A549 treated with AZD2906 at 1 μM for 4 hours (cell line): Measurements from ENCODE around the gene RAB24. TPM values are rescaled to one million over a fixed set of nuclear protein-coding genes. Genes with fewer than 3 reads are reported as not detected.

ENCODE experiments used
- total RNA-seq: library from RNA; stranded (reverse); fragments of 200-300 nt; extraction: Qiagen RNA extraction; gene quantifications from 5 replicates; pipeline ENCODE4 v1.2.3, GENCODE V29; 2022

RAB24 gene
- total RNA-seq = 20.6 to 26.7 TPM (median 23.9 TPM) in 5 replicates

DNA sequence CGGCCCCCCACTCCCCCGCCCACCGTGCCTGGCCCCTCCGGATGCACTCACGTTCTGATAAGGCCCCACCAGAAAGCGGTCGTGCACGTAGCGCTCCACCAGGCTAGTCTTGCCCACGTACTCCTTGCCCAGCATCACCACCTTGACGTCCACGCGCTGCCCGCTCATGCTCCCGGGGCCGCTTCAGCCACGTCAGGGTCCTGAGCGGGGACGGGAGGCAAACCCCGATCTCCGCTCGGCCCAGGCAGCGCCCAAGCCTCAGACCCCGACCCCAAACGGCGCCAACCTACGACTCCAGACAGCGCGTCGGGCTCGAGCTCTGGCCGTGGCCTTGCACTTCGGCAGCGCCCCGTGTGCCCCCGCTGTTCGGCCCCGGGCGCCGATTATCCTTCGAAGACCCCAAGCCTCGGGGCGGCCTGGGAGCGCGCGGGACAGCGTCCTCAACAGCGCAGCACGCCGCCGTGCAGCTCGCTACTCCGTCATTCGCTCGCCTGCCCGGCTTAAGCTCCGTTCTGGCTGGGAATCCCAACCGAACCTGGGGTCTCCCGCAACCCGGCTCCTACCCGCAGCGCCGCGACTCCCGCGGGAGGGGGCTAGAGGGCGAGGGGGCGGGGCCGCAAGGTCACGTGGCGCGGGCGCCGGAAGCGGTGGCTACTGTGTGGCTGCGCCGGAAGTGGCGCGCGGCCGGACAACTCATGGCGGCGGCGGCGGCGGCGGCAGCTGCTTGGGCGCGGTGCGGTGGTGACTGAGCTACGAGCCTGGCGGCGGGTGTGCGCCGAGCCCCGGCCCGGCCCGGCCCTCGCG is at the start of gene RAB24, which contains the start of gene PRELID1:
RAB24 (minus strand) TSS at position 599 of the 804 bp plus-strand sequence; CDS start at position 168, 431 bp downstream.
PRELID1 (plus strand) TSS at position 679 of the 804 bp plus-strand sequence. CDS start 187 bp downstream, outside the sequence.

DNA sequence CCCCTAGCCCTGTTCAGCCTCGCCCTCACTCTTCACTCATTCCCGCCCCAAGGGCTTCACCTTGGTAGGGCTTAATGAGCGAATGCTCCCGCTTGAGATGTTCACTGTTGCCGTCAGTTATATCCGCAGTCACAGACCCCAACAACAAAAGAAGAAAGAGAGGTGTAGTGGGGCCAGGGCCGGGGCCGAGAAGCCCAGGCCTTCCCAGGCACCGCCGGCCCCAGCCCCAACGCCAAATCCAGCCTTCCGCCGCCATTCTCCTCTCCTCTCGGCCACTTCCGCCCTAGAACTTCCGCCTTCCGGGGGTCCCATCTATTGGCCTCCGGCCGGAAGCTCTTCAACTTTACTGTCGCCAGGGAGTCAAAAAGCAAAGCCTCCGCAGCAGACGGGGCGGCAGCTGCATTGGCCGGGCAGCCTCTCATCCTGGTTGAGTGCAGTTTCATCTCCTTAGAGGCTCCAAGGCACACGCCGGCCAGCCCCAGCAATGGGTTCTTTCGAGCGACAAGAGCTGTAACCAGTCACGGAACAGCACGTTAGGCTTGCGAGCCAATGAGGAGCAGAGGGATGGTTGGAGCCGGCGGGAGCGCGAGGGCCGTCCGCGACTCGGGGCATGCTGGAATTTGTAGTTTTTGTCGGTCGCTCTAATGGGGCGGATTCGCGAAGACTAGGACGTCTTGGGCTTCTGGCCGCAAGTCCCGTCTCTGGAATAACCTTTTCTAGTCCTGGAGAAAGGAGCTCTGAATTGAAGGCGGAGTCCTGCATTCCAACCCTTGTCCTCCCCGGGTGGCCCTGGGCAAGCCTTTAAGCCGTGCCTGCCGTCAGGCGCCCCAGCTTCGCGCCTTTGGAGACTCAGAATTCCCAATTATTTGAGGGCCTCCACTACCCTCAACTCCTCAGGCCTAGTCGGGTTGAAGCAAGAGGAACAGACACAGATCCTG is 48.1 kb upstream of the RAB24 start, which contains the start of gene LMAN2:
LMAN2 (minus strand) TSS at position 277 of the 938 bp plus-strand sequence; CDS start at position 256, 21 bp downstream.

DNA sequence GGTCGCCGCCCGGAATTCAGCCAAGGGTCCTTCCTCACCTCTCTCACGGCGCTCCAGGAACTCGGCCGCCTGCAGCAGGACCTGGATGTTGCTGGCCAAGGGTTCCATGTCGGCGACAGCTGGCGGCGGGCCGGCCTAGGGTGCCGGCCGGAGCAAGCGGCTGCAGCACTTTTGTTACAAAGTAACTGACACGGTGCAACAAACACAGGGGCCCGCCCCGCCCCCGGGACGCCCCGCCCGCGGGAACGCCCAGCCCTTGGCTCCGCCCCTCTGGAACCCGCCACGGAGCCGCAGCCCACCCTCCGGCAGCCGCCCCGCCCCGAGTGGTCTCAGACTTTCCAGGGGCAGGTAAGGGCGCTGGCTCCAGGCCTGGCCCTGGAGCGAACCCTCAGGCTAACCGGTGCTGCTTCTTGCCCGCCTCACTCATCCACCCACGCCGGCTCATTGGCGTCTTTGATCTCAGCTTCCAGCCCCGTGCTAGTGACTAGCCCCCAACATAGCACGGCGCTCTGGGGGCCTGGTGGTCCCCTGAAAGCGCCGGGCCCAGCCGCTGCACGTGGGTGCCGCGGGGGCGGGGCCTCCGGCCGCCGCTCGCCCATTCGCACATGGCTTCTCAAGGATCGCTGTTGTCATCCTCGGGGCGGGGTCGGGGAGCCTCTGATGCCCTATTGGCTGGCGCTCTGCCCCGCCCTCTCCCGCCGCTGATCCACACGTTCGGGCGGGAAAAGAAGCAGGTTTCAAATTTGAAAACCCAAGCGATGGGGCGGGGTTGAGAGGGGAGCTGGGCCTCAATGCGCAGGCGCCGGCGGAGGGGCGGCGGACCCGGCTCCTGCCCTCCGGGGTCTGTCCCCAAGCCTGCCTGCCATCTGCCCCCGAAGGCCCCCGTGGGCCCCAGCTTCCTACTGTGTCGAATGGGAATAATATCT is 8.5 kb upstream of the RAB24 start, which contains the start of gene MXD3:
MXD3 (minus strand) TSS at position 176 of the 926 bp plus-strand sequence; CDS start at position 108, 68 bp downstream.

Other genes with a start within 250 kb of the RAB24 start
- 17.5 to 24.2 TPM (median 21.4 TPM) in 5 replicates for gene FGFR4, start 216.8 kb downstream of the RAB24 start, total RNA-seq
- gene NSD1, start 169.9 kb downstream of the RAB24 start, total RNA-seq = 16.9 to 21.9 TPM (median 19.9 TPM) in 5 replicates
- gene PRELID1, start 80 bp upstream of the RAB24 start, total RNA-seq = 272 to 393 TPM (median 364 TPM) in 5 replicates
- 13.2 to 22.0 TPM (median 19.7 TPM) in 5 replicates for gene MXD3, start 8.2 kb upstream of the RAB24 start, total RNA-seq
- 194 to 254 TPM (median 201 TPM) in 5 replicates for gene LMAN2, start 47.9 kb upstream of the RAB24 start, total RNA-seq
- gene RGS14, start 54.2 kb upstream of the RAB24 start, total RNA-seq = 3.8 to 5.4 TPM (median 5.1 TPM) in 5 replicates
- not detected in 5 replicates for gene SLC34A1, start 80.7 kb upstream of the RAB24 start, total RNA-seq
- gene PFN3, start 96.9 kb upstream of the RAB24 start, total RNA-seq = not detected in 5 replicates
- 15.9 to 26.4 TPM (median 22.8 TPM) in 5 replicates for gene F12, start 105.8 kb upstream of the RAB24 start, total RNA-seq
- gene GRK6, start 123.0 kb upstream of the RAB24 start, total RNA-seq = 23.1 to 28.9 TPM (median 27.3 TPM) in 5 replicates
- gene PRR7, start 143.1 kb upstream of the RAB24 start, total RNA-seq = 13.8 to 35.0 TPM (median 34.5 TPM) in 5 replicates
- gene DBN1, start 169.9 kb upstream of the RAB24 start, total RNA-seq = 54.9 to 72.4 TPM (median 65.5 TPM) in 5 replicates
- 72.8 to 92.2 TPM (median 80.9 TPM) in 5 replicates for gene PDLIM7, start 193.9 kb upstream of the RAB24 start, total RNA-seq
- 1.8 to 5.3 TPM (median 3.6 TPM) in 5 replicates for gene DOK3, start 206.1 kb upstream of the RAB24 start, total RNA-seq
- 84.0 to 122 TPM (median 112 TPM) in 5 replicates for gene DDX41, start 213.2 kb upstream of the RAB24 start, total RNA-seq